ENCODE measurements around the gene UPP1.
A peak's percentile ranks its signal among the peaks of the same experiment; 100 is the strongest.
"Not testable (repeated sequence)": the region's sequence is repeated elsewhere in the genome, so short reads cannot be mapped to it uniquely, and the experiment has no call there.

Gene UPP1

DNA sequence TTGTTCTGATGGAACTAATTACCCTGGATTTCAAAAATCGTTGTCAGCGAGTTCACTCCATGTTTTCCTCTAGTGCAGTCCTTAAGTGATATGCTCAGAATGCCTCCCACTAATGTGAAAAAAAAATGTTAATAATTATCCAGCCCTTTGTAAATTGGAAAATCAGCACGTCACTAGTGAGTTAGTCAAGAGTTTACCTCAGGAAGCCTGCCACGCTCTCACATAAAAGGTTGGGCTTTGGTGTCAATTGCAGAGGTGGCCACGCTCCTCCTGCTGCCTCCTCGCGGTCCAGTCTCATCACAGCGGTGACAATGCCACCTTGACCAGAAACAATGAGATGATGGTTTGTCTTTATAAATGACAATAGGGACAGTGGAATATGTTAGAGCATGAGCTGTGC lies 22.5 kb downstream of the UPP1 start:
- DNase-seq (ENCODE audit: low read depth) = no peak

DNA sequence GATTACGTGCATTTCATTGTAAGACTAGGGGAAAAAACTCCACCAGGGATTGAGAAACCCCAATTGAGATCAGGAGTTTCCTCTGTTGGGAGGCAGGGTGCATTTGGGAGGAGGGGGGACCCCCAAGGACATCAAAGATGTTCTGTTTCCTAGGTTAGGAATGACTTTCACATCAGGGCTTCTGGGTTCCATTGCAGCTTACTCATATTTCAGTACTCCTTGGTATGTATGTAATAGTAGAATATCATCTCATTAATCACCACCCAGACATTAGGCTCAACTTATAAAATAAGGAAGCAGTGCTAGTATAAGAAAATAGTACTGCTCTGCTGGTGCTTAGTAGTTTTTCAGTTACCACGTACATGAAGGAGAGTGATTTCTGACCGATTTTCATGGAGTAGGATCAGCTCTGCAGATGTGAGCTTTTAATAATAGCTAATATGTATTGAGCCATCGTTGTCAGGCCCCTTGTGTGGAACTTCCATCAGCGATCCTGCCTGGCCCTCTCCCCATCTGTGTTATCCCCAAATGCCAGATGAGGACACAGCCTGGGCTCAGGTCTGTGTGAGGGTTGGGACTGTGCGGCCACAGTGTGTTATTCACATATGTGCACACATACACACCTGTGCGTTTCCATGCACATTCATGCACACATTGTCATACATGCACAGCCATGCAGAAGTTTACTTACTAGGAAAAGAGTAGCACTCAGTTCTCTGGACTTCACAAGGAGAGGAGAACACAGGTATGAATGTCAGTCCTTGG lies 23.5 kb downstream of the UPP1 start:
- no peak for DNase-seq (ENCODE audit: low read depth)

DNA sequence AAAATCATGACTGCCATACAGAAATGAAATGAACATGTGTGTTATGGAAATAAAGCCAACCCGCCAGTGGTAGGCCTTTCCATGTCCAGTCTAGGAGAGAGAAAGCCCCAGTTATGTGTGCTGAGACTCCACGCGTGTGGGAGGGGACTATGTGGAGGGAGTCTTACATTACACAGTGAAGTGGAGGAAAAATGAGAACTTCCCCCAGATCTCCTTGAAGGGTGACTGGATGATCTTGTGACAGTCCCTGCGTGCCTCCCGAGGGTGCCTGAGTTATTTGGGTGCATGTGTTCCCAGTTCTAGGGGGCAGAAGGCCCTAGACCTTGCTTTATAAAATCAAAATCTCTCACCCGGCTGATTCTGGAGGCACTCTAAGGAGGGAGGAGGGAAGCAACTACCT lies 24.2 kb downstream of the UPP1 start:
- no peak for DNase-seq (ENCODE audit: low read depth)

DNA sequence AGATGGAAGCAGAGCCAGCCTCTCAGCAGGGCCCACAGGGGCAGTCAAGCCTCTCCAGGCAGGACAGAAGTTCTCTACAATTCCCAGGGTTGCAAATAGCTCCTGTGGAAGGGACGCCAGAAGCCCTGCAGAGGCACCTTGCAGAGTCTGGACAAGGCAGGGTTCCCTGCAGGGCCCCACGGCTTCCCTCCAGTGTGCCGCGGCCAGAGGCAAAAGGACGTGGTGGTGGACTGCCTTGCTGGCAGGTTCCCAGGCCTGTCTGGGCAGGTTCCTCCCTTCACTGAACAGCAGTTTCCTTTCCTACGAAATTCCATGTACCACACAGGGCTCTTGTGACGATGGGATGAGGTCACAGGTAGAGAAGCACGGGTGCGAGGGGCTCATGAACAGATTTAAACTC lies 25.1 kb downstream of the UPP1 start:
- no peak for DNase-seq (ENCODE audit: low read depth)

DNA sequence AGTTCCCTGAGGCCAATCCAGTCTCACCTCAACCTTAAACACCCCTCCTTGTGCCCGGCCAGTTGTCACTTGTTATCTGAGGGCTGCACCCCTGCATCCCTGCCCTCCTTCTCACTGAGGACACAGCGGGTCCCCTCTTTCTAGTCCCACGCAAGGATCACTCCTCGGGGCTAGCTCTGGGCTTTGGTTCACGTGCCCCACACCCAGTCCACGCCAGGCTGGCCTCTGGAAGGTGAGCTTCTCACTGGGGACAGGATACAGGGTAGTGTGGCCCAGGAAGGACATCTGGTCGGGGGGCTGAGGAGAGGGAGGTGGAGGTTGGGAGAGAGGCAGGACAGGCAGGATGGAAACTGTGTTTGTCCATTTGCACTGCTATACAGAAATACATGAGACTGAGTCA lies 25.5 kb downstream of the UPP1 start:
- no peak for DNase-seq (ENCODE audit: low read depth)

DNA sequence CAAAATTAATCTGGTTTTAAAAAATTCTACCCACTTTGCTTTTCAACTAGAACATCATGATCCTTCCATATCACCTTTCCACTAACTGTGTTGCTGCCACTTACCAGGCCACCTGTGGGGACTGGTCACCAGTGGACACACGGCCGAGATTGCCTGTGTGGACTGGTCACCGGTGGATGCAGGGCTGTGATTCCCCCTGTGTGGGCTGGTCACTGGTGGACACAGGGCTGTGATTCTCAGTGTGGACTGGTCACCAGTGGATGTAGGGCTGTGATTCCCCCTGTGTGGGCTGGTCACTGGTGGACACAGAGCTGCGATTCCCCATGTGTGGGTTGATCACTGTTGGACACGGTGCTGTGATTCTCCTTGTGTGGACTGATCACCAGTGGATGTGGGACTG lies 27.0 kb downstream of the UPP1 start:
- DNase-seq (ENCODE audit: low read depth) = no peak

DNA sequence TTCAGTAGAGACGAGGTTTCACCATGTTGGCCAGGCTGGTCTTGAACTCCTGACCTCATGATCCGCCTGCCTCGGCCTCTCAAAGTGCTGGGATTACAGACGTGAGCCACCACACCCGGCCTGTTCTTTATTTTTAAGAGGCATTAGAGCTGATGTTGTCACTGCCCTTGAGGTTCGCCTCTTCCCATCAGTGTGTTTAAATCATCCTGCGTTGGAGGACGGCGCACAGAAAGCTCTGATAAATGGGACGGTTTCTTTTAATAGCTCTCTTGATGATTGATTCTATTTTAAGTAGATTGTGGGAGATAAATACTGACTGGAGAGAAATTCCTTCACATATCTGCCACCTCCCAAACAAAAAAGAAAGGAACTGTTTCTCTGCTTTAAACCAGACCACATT lies 29.0 kb downstream of the UPP1 start:
- DNase-seq (ENCODE audit: low read depth) = no peak

DNA sequence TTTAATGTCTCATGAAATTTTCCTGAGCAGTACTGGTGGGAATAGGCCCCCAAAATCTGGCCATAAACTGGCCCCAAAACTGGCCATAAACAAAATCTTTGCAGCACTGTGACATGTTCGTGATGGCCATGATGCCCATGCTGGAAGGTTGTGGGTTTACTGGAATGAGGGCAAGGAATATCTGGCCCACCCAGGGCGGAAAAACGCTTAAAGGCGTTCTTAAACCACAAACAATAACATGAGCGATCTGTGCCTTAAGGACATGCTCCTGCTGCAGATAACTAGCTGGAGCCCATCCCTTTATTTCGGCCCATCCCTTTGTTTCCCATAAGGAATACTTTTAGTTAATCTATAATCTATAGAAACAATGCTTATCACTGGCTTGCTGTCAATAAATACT lies 31.5 kb downstream of the UPP1 start:
- not testable (repeated sequence) for DNase-seq (ENCODE audit: low read depth)

DNA sequence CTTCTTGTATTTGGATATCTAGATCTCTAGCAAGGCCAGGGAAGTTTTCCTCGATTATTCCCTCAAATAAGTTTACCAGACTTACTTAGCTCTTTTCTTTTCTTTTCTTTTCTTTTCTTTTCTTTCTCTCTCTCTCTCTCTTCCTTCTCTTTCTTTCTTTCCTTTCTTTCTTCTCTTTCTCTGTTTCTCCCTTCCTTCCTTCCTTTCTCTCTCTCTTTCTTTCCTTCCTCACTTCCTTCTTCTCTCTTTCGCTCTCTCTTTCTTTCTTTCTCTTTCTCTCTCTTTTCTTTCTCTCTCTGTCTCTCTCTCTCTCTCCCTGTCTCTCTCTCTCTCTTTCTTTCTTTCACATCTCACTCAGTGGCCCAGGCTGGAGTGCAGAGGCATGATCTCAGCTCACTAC lies 37.0 kb downstream of the UPP1 start:
- no peak for DNase-seq (ENCODE audit: low read depth)

DNA sequence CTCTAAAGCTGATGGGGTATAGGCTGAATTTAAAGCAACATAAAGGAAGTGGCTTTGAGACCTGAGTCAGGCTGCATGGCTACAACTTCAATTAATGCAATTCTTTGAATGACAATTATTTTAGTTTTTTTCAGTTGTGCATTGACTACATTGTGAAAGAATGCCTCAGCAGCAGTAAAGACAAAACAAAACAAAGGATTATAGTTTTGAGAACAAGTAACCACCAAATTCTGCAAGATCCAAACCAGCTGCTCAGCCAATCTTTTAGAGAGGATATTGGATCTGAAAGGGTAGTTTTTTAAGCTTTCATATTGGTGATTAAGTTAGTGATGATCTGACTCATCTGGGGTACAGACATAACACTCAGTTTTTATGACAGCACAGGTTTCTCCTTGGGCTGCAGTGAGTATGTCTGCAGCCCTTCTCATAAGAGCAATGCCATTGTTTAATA lies 41.6 kb downstream of the UPP1 start:
- DNase-seq (ENCODE audit: low read depth) = peak; percentile 78

DNA sequence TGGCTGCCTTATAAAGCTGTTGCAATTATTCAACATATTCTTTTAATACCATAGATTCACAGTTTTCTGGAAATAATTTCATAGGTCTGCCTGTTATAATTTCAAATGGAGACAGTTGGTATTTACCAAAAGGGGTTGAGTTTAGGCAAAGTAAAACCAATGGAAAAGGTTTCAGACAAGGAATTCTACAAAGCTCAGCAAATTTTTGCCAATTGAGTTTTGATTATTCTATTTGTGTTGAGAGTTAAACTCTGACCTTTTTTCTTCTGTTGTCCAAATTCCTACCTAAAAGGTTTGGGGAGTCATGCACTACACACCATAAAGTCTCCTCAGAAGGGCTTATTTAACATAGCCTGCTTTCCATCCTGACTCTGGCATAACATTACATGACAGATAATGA lies 43.7 kb downstream of the UPP1 start:
- DNase-seq (ENCODE audit: low read depth) = no peak

DNA sequence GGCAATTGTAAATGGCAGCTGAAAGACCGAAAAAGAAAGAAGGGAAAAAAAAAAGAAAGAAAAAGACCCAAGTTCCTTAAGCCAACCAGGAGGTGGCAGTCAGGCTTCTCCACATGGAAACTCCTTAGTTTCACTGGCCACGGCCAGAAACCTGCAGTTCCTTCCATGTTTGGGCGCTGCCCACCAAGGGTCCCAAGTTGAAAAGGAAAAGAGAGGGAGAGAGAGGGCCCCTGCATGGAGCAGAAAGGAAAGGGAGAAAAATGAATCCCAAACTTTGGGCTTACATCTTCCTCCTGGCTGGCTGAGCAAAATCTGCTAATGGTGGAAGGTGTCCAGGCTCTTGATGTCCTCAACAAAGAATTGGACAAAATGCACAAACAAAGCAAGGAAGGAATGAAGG lies 50.4 kb downstream of the UPP1 start:
- no peak for DNase-seq (ENCODE audit: low read depth)

DNA sequence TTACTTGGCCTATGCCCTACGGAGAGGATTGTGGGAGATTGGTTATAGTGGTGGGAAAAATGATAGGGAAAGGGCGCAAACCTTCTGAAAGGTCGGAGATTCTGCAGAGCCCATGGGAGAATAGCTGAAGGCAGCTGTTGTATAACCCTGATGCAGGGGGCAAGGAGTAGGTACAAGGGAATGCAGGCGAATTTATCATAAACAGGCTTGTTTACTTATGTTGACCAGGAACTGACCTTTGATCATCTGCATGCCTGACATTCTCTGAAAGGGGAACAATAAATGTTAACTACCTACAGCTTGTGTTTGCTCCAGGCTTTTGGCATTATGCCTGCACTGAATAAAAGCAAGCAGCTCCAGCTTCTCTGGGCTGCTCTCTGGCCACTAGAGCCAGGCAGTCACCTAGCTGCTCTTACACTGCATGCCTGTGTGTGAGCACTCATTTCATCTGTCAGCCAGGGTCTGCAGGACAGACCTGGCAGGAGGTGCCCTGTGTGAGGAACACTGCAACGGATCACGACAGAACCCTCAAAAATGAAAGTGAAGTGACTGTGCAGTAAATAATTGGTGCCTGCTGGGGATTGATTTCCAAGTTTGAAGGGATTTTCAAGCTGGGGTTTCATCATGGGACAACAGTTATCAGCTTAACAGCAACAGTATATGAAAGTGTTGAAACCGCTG lies 51.1 kb downstream of the UPP1 start:
- DNase-seq (ENCODE audit: low read depth) = peak; percentile 38

DNA sequence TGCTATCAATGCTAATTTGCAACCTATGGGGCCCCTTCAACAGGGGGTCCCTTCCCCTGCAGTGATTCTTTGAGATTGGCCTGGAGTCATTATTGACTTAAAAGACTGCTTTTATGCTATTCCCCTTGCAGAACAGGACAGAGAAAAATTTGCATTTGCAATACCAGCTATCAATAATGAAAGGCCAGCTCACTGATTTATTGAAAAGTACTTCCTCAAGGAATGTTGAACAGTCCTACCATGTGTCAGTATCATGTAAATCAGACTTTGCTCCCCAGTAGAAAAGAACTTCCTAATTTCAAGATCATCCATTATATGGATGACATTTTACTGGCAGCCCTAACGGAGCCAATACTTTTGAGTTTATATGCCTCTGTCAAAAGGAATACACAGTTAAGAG lies 52.5 kb downstream of the UPP1 start:
- DNase-seq (ENCODE audit: low read depth) = no peak

DNA sequence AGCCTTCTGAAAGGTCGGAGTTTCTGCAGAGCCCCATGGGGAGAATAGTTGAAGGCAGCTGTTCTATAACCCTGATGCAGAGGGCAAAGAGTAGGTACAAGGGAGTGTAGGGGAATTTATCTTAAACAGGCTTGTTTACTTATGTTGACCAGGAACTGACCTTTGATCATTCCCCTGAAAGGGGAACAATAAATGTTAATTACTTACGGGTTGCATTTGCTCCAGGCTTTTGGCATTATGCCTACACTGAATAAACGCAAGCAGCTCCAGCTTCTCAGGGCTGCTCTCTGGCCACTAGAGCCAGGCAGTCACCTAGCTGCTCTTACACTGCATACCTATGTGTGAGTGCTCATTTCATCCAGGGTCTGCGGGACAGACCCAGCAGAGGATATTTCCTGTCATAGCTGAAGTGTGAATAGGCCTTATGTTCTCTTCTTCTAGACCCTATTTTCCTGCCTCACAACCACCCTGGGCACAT lies 55.3 kb downstream of the UPP1 start:
- DNase-seq (ENCODE audit: low read depth) = no peak

DNA sequence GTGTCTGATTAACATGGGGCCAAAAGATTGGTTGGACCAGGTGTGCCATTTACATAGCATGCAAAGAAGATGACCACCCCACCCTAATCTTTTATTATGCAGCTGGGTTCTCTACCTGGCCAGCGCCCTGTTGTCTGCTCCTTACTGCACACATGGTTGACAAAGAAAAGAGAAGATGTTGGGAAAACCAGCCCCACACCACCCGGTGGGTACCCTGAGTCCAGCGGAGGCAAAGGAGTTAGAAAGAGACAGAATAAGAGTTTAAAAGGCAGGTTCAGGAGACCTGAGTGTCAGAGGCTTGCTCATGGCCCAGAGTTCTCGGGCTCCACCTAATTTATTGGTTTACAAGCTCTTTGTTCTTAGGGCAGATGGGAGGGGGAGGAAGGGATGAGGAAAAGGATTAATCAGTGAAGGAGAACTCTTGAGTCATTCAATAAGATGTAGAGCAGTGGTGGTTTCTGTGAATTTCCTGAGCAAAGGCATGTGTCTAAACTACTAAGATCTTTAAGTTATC lies 58.1 kb downstream of the UPP1 start:
- DNase-seq (ENCODE audit: low read depth) = no peak

DNA sequence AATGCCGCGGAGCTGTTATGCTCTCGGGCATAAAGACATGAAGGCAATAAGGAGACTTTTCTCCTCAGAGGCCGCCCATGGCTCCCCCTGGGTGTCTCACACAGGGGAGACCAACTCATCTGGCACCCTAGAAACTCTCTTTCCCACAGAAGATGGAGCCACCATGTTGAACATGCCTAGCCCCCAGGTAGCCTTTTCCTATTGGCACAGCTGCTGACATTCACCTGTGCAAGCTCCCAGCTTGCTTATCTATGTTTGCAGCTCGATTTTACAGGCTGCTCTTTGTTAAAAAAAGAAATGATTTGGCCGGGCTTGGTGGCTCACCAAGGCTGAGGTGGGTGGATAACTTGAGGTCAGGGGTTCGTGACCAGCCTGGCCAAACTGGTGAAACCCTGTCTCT lies 58.6 kb downstream of the UPP1 start:
- not testable (repeated sequence) for DNase-seq (ENCODE audit: low read depth)

DNA sequence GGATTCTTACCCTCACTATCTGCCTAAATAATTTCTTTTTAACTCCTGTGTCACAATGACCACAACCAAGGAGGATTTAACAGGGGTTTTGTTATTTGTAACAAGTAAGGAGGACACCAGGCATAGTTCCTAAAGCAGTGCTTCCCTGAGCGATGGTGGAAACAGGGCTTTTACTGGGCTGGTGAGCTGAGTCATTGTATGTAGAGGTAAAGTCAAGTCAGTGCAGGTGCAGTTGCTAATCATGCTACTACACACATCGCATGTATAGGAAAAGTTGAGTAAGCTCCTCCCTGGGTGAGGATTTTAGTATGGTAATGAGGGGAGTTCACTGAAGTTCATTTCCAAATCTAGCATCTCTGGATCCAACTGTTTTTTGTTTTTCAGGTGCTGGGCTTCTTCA lies 59.2 kb downstream of the UPP1 start:
- DNase-seq (ENCODE audit: low read depth) = no peak

DNA sequence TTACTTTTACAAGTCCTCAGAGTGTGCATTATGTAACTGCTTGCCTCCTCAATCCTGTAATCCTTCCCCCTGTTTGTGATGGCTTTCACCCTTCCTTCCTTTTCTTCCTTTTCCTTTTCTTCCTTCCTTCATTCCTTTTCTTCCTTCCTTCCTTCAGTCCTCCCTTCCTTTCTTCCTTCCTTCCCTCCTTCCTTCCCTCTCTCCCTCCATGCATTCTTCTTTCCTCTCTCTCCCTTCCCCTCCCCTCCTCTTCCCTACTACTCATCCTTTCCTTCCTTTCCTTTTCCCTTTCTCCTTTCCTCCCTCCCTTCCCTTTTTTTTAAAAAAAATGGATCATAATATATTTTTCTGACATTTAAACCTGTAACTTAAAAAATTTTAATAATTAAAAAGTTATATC lies 60.0 kb downstream of the UPP1 start:
- DNase-seq (ENCODE audit: low read depth) = no peak

DNA sequence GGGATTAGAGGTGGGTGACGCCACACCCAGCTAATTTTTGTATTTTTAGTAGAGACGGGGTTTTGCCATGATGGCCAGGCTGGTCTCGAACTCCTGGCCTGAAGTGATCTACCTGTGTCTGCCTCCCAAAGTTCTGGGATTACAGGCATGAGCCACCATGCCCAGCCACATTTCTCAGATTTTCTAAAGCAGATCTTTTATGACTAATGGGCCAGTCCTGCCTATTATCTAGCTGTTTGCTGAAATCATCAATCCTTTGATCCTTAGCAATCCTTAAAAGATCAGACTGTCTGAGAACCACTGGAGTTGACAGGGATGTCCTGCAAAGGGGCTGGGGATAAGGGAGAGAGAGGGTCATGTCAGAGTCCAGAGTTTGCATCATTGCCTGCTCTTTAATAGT lies 61.0 kb downstream of the UPP1 start:
- DNase-seq (ENCODE audit: low read depth) = no peak

DNA sequence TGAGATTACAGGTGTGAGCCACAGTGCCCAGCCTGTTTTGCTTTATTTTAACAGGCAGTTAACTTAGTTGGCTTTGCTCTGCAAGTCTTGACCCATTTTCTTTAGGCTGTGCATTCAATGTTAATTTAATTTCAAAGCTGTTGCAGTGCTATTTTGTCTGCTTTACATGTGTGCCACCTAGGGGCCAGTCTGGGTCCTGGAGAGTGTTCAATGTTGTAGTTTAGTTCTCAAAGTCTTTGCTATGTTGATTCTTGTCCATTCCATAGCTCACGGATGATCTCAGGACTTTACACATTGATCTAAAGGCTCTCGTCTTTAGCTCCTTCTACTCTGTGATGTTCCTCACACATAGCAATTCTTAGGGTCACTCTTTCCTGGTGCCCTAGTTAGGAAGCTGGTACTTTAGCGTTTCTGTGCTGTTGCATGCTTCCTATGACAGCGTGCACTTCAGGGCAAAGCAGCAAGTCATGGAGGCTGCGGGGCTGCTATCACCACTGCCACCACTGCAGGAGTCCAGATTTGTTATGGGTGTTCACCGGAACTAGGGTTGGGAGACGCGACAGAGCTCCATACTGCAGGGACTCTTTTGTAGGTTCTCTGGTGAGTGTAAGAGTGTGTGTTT lies 65.8 kb downstream of the UPP1 start:
- no peak for DNase-seq (ENCODE audit: low read depth)

Data from GM04503 (cell line).